Liver (tissue), 9 donors: ENCODE measurements around the gene ANKRD42. TPM values are rescaled to one million over a fixed set of nuclear protein-coding genes. Genes with fewer than 3 reads are reported as not detected.

Experiments
- DNase-seq: peaks from one replicate; pipeline ENCODE4 v3.0.0-alpha.2; 2017; ENCODE audit warnings: low spot score
- H3K27ac ChIP-seq, 2 donors: one replicate each; pipeline ENCODE4 v1.7.0; 2013; ENCODE audit warnings: inconsistent platforms in 2 of 2, low read length in 2 of 2, control low read depth in 1 of 2, low read depth in 1 of 2, mild to moderate bottlenecking in 1 of 2
- H3K27me3 ChIP-seq, 4 donors: one replicate each; pipeline versions ENCODE4 v1.6.1 to v1.7.0; 2013; ENCODE audit warnings: low read length in 3 of 4, inconsistent platforms in 1 of 4, mild to moderate bottlenecking in 1 of 4, moderate library complexity in 1 of 4; ENCODE audit not compliant: control insufficient read depth in 4 of 4, insufficient read depth in 4 of 4
- H3K36me3 ChIP-seq, 4 donors: one replicate each; pipeline versions ENCODE4 v1.6.1 to v1.7.0; 2013; ENCODE audit warnings: low read length in 3 of 4, mild to moderate bottlenecking in 3 of 4, low read depth in 1 of 4, moderate library complexity in 1 of 4; ENCODE audit not compliant: control insufficient read depth in 4 of 4, insufficient read depth in 3 of 4
- H3K4me1 ChIP-seq, 4 donors: one replicate each; pipeline versions ENCODE4 v1.6.1 to v1.7.0; 2013; ENCODE audit warnings: low read length in 3 of 4, mild to moderate bottlenecking in 3 of 4, moderate library complexity in 1 of 4; ENCODE audit not compliant: control insufficient read depth in 4 of 4, insufficient read depth in 4 of 4
- H3K4me3 ChIP-seq, 3 donors: one replicate each; pipeline versions ENCODE4 v1.6.1 to v1.7.0; 2013; ENCODE audit warnings: low read length in 3 of 3, control low read depth in 1 of 3, low read depth in 1 of 3, mild to moderate bottlenecking in 1 of 3
- H3K9ac ChIP-seq, 2 donors: one replicate each; pipeline ENCODE4 v1.7.0; 2013; ENCODE audit warnings: low read length in 2 of 2, mild to moderate bottlenecking in 2 of 2, moderate library complexity in 2 of 2, control low read depth in 1 of 2, low read depth in 1 of 2
- H3K9me3 ChIP-seq, 4 donors: one replicate each; pipeline versions ENCODE4 v1.6.1 to v1.7.0; 2013; ENCODE audit warnings: low read length in 3 of 4; ENCODE audit not compliant: control insufficient read depth in 4 of 4
- ATF3 ChIP-seq: IDR thresholded peaks from 2 replicates; pipeline ENCODE4 v1.6.1; 2016; ENCODE audit warnings: antibody characterized with exemption
- CTCF ChIP-seq: fragments of 150-350 bp; IDR thresholded peaks from 2 replicates; pipeline ENCODE4 v1.5.1; 2017; ENCODE audit warnings: improper control_type of control experiment, low read depth, low read length; ENCODE audit not compliant: missing input control
- EGR1 ChIP-seq, 2 donors: IDR thresholded peaks; 2 replicates each; pipeline ENCODE4 v1.6.1; 2016 to 2018; ENCODE audit warnings: antibody characterized with exemption in 2 of 2, low read depth in 2 of 2
- FOXA1 ChIP-seq: IDR thresholded peaks from 2 replicates; pipeline ENCODE4 v1.6.1; 2016; ENCODE audit warnings: antibody characterized with exemption
- FOXA2 ChIP-seq: IDR thresholded peaks from 2 replicates; pipeline ENCODE4 v1.6.1; 2016; ENCODE audit warnings: antibody characterized with exemption
- GABPA ChIP-seq, 2 donors: IDR thresholded peaks in 1 of 2; conservative IDR thresholded peaks in 1 of 2; 2 replicates each; pipeline ENCODE4 v1.6.1; 2016; ENCODE audit warnings: antibody characterized with exemption in 2 of 2, mild to moderate bottlenecking in 1 of 2, moderate library complexity in 1 of 2
- HNF4A ChIP-seq, 2 donors: conservative IDR thresholded peaks; 2 replicates each; pipeline ENCODE4 v1.6.1; 2016; ENCODE audit warnings: antibody characterized with exemption in 2 of 2, mild to moderate bottlenecking in 2 of 2
- HNF4G ChIP-seq: IDR thresholded peaks from 2 replicates; pipeline ENCODE4 v1.6.1; 2016; ENCODE audit warnings: antibody characterized with exemption
- JUND ChIP-seq, 2 donors: IDR thresholded peaks; 2 replicates each; pipeline ENCODE4 v1.6.1; 2016; ENCODE audit warnings: antibody characterized with exemption in 2 of 2
- MAX ChIP-seq: IDR thresholded peaks from 2 replicates; pipeline ENCODE4 v1.6.1; 2016; ENCODE audit warnings: antibody characterized with exemption
- NR2F2 ChIP-seq: IDR thresholded peaks from 2 replicates; pipeline ENCODE4 v1.6.1; 2016; ENCODE audit warnings: antibody characterized with exemption
- RAD21 ChIP-seq, 2 donors: IDR thresholded peaks; 2 replicates each; pipeline ENCODE4 v1.6.1; 2016; ENCODE audit warnings: antibody characterized with exemption in 2 of 2, mild to moderate bottlenecking in 2 of 2
- REST ChIP-seq: IDR thresholded peaks from 2 replicates; pipeline ENCODE4 v1.6.1; 2016; ENCODE audit warnings: antibody characterized with exemption, mild to moderate bottlenecking
- RXRA ChIP-seq, 2 donors: IDR thresholded peaks; 2 replicates each; pipeline ENCODE4 v1.6.1; 2017 to 2018; ENCODE audit warnings: antibody characterized with exemption in 2 of 2, mild to moderate bottlenecking in 1 of 2
- SP1 ChIP-seq: IDR thresholded peaks from 2 replicates; pipeline ENCODE4 v1.6.1; 2018; ENCODE audit warnings: antibody characterized with exemption, mild to moderate bottlenecking
- TAF1 ChIP-seq: conservative IDR thresholded peaks from 2 replicates; pipeline ENCODE4 v1.6.1; 2016; ENCODE audit warnings: antibody characterized with exemption, mild to moderate bottlenecking
- YY1 ChIP-seq: IDR thresholded peaks from 2 replicates; pipeline ENCODE4 v1.6.1; 2016; ENCODE audit warnings: antibody characterized with exemption, mild to moderate bottlenecking
- ZBTB33 ChIP-seq: IDR thresholded peaks from 2 replicates; pipeline ENCODE4 v1.6.1; 2016; ENCODE audit warnings: antibody characterized with exemption
- WGBS: extraction: QIAGEN DNeasy Blood & Tissue Kit; methylation state at CpG from one replicate; pipeline ENCODE4 v1.1.7; 2013; 5-methylcytosine and 5-hydroxymethylcytosine counted together
- polyA plus RNA-seq, 2 donors: library from polyadenylated mRNA; stranded (reverse) in 1 of 2; unstranded in 1 of 2; fragments of 200-250 nt in 1 of 2; fragments of >200 nt in 1 of 2; fragmentation: Nextera tagmentation in 1 of 2; extraction: Ambion mirVana in 1 of 2; gene quantifications; one replicate each; pipeline versions ENCODE4 v1.2.1 to v1.2.3, GENCODE V29; 2013 to 2015
- total RNA-seq, 2 donors: library from RNA; depleted of rRNA; stranded (reverse); fragments of >200 nt; gene quantifications; one replicate each; pipeline ENCODE4 v1.2.3, GENCODE V29; 2014
- donor health status: healthy.
- donor health status: healthy.
- donor health status: healthy.
- donor health status: healthy.
- donor health status: healthy.

Gene ANKRD42
- total and polyA plus RNA-seq, 4 donors: 2.0 to 4.9 (median 2.4) TPM

- Histone ChIP-seq H3K36me3 (peaks cover 4 to 45% (median 35%) of the 10 kb centered on the region in 4 donors), H3K9ac (no peak overlapping the region), H3K4me1 (peaks cover 0 to 7% (median 0%) of the 10 kb centered on the region in 4 donors), H3K27me3 (no peaks in the 10 kb centered on the region), H3K4me3 (no peak overlapping the region), H3K9me3 (no peaks in the 10 kb centered on the region), H3K27ac (no peak overlapping the region)
- no peak for TF ChIP-seq SP1
- no peak for TF ChIP-seq EGR1 (IDR thresholded peaks at IDR 0.05; ENCODE audit: low read depth in 2 of 2)
- TF ChIP-seq HNF4A (conservative IDR thresholded peaks at IDR 0.05): no peak
- DNase-seq: no peak
- WGBS: 94% methylated on average over 8 of the region's 8 CpGs
Measured at GRCh38 chr11:83275888-83276641, 82.6 kb downstream of the ANKRD42 start.

GRCh38 chr11:83278351-83278750 lies 84.8 kb downstream of the ANKRD42 start:
- Histone ChIP-seq H3K9ac (no peak overlapping the region), H3K27me3 (no peaks in the 10 kb centered on the region), H3K4me3 (no peak overlapping the region), H3K27ac (no peak overlapping the region), H3K9me3 (no peaks in the 10 kb centered on the region), H3K36me3 (peaks cover 1 to 35% (median 27%) of the 10 kb centered on the region in 4 donors), H3K4me1 (peaks cover 3 to 28% (median 16%) of the 10 kb centered on the region in 4 donors)
- TF ChIP-seq FOXA2 (no peak), YY1 (no peak), RXRA (IDR thresholded peaks at IDR 0.05) (no peak), JUND (IDR thresholded peaks at IDR 0.05) (no peak), HNF4G (no peak), HNF4A (conservative IDR thresholded peaks at IDR 0.05) (no peak), RAD21 (IDR thresholded peaks at IDR 0.05) (no peak), SP1 (no peak), ZBTB33 (no peak), FOXA1 (no peak), EGR1 (IDR thresholded peaks at IDR 0.05; ENCODE audit: low read depth in 2 of 2) (no peak), REST (no peak), TAF1 (no peak), NR2F2 (no peak), ATF3 (no peak), CTCF (no peak), MAX (no peak), GABPA (IDR thresholded peaks at IDR 0.05 in 1 of 2, conservative IDR thresholded peaks at IDR 0.05 in 1 of 2) (no peak)
- no peak for DNase-seq
